GM18907 (cell line): ENCODE measurements around the gene RABGGTA.
A peak's percentile ranks its signal among the peaks of the same experiment; 100 is the strongest.

Source experiments
- ATAC-seq: cut with Tn5 transposase; IDR thresholded peaks from one replicate; pipeline ENCODE4 v1.9.1; 2021; ENCODE audit warnings: mild to moderate bottlenecking, moderate library complexity; ENCODE audit not compliant: unreplicated experiment

Gene RABGGTA

DNA sequence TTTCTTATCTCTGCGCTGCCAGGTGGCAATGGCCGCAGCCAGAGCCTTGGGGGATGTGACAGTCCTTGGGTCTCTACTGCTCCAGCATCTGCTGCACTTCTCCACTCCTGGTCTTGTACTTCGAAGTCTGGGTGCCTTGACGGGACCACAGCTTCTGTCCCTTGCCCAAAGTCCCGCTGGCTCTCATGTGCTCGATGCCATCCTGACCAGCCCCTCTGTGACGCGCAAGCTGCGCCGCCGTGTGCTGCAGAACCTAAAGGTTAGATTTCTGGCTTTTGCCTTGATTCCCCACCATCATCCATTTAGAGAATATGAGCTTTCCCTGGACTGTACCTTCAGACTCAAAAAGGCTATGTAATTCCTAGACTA is 32.6 kb upstream of the RABGGTA start:
- ATAC-seq: no peak

DNA sequence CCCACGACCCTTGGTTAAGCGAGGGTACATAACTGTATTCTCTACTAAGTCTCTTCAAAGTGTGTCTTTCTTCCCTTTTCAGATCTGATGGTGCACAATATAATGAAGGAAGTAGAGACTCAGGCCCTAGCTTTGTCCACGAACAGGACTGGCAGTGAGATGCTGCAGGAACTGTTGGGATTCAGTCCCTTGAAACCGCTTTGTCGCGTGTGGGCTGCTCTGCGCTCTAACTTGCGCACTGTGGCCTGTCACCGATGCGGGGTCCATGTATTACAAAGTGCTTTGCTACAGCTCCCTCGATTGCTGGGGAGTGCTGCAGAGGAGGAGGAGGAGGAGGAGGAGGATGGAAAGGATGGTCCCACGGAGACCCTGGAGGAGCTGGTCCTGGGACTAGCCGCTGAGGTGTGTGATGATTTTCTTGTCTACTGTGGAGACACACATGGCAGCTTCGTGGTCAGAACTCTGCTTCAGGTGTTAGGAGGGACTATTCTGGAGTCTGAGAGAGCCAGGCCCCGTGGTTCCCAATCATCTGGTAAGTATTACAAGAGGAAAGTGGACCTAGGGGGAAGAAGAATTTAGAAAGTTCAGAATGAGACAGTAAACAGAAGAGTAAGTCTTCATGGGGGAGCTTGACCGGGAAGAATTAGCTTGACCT is 29.1 kb upstream of the RABGGTA start:
- no peak for ATAC-seq

DNA sequence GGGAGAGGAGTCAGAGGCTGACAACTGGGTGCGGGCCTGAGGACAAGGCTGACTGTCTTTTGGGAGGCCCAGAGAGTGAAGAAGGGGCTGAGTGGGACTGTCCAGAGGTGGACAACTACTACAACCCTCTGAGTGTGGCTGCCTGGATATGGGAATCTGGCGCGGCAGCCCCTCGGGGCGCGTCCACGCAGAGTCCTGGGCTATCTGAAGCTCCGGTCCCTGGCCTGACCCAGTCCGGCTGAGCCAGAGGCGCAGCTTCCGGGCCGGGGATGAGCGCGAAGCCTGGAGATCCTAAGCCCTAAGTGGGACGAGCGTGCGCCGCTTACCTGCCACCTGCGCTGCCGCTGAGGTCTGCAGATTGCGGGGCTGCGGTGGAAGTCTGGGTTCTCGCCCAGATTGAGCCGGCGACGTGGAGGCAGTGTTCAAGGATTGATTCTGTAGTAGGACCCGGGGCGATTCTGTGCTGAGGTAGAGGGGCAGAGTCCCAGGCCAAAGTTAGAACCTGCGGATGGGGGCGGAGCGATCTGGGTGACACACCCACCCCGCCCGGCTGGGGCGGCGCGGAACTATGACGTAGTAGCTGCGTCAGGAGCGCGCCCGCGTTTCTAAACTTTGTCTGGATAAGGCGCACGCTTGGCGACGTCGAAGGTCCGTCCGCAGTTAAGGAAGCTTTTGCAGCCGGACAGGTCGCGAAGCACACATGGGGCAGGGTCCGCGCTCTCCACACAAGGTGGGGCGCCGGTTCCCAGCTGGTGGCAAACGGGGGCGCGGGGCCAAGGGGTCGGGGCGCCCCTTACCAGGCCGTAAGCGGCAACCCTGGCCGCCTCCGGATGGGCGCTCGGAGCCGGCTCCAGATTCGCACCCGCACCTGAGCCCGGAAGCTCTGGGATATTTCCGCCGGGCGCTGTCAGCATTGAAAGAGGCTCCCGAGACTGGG is 28.1 kb upstream of the RABGGTA start, which contains the start of the genes DHRS1 and NOP9:
TSS of gene DHRS1 (minus strand) at position 526 of the 937 bp plus-strand sequence. CDS start 674 bp downstream, outside the sequence.
TSS of gene NOP9 (plus strand) at position 596 of the 937 bp plus-strand sequence. CDS start at position 701, 105 bp downstream.
- ATAC-seq: peak; percentile 71

DNA sequence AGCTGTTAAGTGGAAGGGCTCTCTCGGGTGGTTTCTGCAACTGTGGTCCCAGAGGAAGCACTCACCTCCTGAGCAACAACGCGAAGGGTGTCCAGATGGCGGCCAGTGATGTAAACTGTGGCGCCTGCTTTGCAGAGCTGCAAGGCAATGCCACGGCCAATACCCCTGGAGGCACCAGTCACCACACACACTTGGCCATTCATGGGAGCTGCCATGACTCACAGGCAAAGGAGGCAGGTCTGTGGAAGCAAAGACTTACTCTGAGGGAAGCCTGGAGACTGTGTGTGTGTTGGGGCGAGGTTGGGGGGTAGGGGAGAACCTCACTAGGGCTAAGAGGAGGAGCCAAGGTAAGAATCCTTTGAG is 27.5 kb upstream of the RABGGTA start:
- no peak for ATAC-seq

GRCh38 chr14:24297190-24297964 is 26.0 kb upstream of the RABGGTA start:
- ATAC-seq: peak; percentile 36

DNA sequence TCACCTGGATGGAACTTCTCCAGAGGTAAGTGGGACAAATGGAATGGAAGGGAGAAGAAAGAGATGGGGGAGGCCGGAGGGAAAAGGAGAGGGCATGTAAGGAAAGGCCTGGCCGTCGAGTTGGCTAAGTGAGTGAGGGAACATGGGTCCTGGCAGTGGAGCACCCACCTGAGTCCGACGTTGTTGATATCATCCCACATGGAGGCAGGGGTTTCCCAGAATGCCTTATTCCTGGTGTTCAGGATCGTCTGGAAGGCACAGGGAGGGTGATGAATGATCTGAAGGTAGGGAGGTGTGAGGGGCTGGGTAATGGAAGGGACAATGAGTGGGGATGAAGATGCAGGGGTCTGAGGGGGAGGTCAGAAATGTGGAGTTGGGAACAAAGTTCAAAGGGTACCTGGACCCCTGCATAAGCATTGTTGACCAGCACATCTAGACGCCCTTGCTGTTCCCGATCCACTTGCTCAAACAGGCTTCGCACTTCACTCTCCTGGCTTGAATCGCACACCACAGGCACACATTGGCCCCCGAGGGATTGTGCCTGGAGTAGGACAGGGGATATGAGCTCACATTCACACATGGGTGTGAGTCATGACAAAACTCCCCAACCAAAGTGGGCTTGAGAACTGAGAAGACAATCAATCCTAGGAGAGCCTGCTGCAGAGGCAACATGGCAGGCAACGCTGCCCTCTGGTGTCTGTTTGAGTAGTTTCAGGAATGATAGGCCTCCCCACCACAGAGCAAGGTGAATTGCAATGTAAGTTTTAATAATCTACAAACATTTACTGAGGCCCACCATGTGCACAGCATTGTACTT is 25.2 kb upstream of the RABGGTA start:
- ATAC-seq: peak; percentile 54

- ATAC-seq: no peak
Measured at GRCh38 chr14:24293525-24293924, 22.1 kb upstream of the RABGGTA start.

DNA sequence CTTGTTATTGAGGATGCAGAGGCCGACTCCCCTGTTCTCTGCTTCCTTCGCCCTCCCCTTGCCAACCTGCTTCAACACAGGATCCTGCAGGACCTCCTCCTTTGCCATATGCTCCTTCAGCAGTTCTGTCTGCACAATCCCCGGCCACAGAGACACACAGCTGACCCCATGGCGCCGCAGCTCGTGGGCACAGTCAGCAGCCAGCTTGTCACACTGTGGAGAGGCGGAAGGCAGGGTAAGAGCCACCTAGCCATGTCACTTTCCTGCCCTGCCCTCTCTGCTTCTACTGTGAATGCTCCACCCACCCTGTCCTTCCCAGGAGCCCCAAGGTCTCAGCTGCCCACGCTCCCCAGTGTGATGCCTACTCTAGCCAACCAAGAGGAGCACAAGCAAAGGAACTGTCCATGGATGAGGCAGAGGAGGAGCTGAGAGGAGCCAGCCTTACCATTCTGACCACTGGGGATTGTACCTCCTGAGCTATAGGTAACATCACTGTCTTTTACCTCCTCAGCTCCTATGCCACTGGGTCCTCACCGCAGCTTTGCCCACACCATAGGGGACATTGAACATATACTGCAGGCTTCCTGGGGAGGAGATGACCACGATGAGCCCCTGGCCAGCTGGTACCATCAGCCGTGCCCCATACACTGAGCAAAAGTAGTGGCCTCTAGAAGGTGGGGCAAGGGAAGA is 20.9 kb upstream of the RABGGTA start:
- ATAC-seq: no peak

GRCh38 chr14:24291446-24292117 is 20.2 kb upstream of the RABGGTA start:
- no peak for ATAC-seq

DNA sequence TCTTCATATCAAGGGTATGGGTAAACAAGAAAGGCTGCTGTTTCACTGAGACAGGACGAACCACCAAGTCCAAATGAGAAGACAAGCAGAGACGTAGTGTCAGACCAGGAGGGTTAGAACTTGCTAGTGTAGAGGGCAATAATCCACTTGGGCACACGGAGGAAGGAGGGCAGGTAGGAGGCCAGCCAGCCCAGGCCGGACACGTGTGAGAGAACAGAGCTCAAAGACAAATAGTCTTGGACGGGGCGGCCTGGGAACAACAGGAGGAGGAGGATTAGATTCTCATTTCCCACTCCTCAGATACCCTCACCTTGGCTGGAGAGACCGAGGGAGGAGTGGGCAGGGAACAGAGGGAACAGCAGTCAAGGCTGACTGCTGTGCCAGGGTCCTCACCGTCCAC is 19.3 kb upstream of the RABGGTA start:
- ATAC-seq: no peak

GRCh38 chr14:24289649-24290280 is 18.4 kb upstream of the RABGGTA start:
- peak; percentile 85 for ATAC-seq

- ATAC-seq: no peak
Measured at GRCh38 chr14:24286996-24287395, 15.6 kb upstream of the RABGGTA start.

GRCh38 chr14:24285351-24285750 is 14.0 kb upstream of the RABGGTA start:
- no peak for ATAC-seq

DNA sequence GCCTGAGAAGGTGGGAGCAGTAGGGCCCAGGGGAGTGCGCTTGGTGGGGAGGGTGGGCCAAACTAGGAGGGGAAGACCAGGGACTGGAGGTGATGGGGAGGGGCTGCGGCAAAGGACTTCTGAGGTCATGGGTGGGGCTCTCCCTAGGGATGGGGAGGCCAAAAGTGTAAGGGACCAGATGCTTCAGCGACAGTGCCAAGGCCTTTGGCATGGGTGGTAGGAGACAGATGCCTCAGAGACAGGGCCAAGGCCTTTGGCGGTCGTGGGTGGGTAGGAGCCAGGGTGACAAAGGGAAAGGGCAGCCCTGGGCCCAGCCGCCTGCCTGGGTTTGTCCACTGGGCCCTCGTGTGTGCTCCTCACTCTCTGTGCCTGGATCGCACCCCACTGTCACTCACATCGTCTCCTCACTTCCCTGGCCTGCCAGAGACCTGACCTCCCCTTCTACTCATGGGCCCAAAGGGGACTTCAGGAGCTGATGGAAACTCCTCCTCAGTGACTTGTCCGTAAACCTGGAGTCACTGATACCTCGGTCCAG is 13.2 kb upstream of the RABGGTA start:
- no peak for ATAC-seq

GRCh38 chr14:24283796-24284460 is 12.5 kb upstream of the RABGGTA start:
- ATAC-seq: no peak

GRCh38 chr14:24282736-24283135 is 11.3 kb upstream of the RABGGTA start:
- no peak for ATAC-seq

GRCh38 chr14:24281636-24282035 is 10.2 kb upstream of the RABGGTA start:
- ATAC-seq: no peak
